ENCODE measurements around the gene BCAS1. TPM values are rescaled to one million over a fixed set of nuclear protein-coding genes. Genes with fewer than 3 reads are reported as not detected.

BCAS1 gene
- total RNA-seq, 2 donors from 2014 or later, result 2.1 TPM; not detected in 1

GRCh38 chr20:53942472-53942816, 128.0 kb downstream of the BCAS1 start:
- no peaks in the 10 kb centered on the region for H3K36me3 ChIP-seq (replicated peaks in 1 of 2; ENCODE audit: insufficient read depth in 1 of 2, low read depth in 2 of 2)
- H3K27me3 ChIP-seq, result no peaks in the 10 kb centered on the region
- H3K4me3 ChIP-seq, result no peak overlapping the region
- intact Hi-C loops (cut with DNase I), result no loop called here
- H3K27ac ChIP-seq, result no peak overlapping the region
- DNase-seq (no peak), ATAC-seq (no peak)
- H3K9me3 ChIP-seq, result no peaks in the 10 kb centered on the region
- peaks cover 13% of the 10 kb centered on the region for H3K4me1 ChIP-seq
- TF ChIP-seq CTCF (IDR thresholded peaks at IDR 0.05) (no peak), POLR2A (IDR thresholded peaks at IDR 0.05) (no peak)
- WGBS, 2 donors, result 69 to 75% methylated on average over 6 of the region's 6 CpGs

DNA sequence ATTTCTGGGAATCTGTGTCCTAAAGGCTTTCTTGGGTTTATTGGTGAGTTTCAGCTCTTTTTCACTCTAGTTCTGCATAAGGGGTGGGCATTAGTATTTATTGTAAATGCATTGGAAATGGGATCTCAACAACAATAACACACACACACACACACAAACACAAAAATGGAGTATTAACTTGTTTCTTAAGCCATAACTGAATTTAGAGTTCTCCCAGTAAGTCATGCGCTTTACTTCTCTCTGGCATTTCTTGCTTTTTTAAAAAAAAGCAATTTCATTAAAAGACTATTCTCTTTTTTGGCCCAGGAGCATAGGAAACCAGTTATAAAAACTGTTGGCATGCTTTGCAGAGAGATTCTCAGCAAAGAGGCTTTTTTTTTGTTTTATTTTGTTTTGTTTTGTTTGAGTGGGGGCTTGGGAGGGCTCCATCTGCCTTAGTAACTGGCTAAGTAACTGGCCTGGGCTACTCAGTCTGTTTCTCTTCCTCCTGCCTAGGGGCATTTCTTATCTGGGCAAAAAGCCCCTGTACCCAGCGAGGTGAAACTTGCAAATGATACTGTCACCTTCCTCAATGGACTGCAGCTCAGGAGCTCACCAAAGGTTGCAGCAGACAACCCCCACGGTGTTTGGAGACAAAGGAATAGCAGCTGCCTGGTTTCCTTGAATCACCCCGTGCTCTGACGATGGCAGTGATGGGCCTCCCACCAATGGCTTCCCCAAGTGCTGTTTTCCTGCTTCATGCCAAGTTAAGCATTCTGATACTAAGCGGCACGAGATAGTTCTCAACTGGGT, 128.5 kb downstream of the BCAS1 start:
- 62 to 65% methylated on average over 5 to 7 of the region's 7 CpGs for WGBS, 2 donors
- TF ChIP-seq CTCF (IDR thresholded peaks at IDR 0.05), result no peak
- no peak for TF ChIP-seq POLR2A (IDR thresholded peaks at IDR 0.05)
- no peak overlapping the region for H3K27ac ChIP-seq
- no peaks in the 10 kb centered on the region for H3K9me3 ChIP-seq
- ATAC-seq (no peak), DNase-seq (no peak)
- H3K27me3 ChIP-seq, result no peaks in the 10 kb centered on the region
- intact Hi-C loops (cut with DNase I), result no loop called here
- H3K4me3 ChIP-seq, result no peak overlapping the region
- H3K36me3 ChIP-seq (replicated peaks in 1 of 2; ENCODE audit: insufficient read depth in 1 of 2, low read depth in 2 of 2), result no peaks in the 10 kb centered on the region
- peaks cover 13% of the 10 kb centered on the region for H3K4me1 ChIP-seq

DNA sequence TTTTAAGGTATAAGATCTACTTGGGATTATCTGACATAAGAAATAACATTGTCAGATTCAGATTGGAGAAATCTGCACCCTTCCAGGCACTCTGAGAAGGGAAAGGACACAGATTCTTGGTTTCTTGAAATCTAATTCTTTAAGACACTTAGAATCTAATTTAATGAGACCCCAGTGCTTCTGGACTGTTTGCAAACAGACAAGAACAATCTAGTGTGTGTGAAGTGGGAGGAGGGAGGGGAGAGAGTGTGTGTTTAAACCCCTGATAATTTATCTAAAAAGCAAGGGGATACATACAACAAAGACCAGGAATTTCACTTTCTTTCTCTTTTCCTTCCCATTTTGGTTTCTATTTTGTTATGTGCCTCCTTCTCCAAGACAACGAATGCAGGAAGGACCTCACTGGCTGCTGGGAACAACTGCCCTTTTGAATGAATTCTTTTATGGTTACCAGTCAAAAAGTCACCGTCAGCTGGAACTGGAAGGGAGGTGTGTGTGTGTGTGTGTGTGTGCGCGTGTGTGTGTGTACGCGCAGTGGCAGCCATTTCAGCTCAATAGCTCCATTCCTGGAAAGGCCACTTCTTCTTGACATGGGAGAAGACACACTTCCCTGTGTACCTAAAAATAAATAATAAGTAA, 129.4 kb downstream of the BCAS1 start:
- Histone ChIP-seq H3K9me3 (no peaks in the 10 kb centered on the region), H3K4me1 (peaks cover 13% of the 10 kb centered on the region), H3K36me3 (replicated peaks in 1 of 2; ENCODE audit: insufficient read depth in 1 of 2, low read depth in 2 of 2) (no peaks in the 10 kb centered on the region), H3K27me3 (no peaks in the 10 kb centered on the region), H3K4me3 (no peak overlapping the region), H3K27ac (peak overlapping the region in 1 of 4 donors; percentile 8)
- ATAC-seq, result no peak
- no peak for TF ChIP-seq CTCF (IDR thresholded peaks at IDR 0.05)
- TF ChIP-seq POLR2A (IDR thresholded peaks at IDR 0.05), result no peak
- DNase-seq, result peak in 1 of 4 donors; percentile 39
- WGBS, 2 donors, result 52 to 61% methylated on average over 6 of the region's 6 CpGs
- intact Hi-C loops (cut with DNase I), result no loop called here

GRCh38 chr20:53940360-53940702, 130.1 kb downstream of the BCAS1 start:
- no peak for DNase-seq
- intact Hi-C loops (cut with DNase I), result no loop called here
- WGBS, 2 donors, result 42 to 47% methylated on average over 7 of the region's 7 CpGs
- no peaks in the 10 kb centered on the region for H3K36me3 ChIP-seq (replicated peaks in 1 of 2; ENCODE audit: insufficient read depth in 1 of 2, low read depth in 2 of 2)
- H3K27ac ChIP-seq, result peak overlapping the region in 1 of 4 donors; percentile 32
- H3K27me3 ChIP-seq, result no peaks in the 10 kb centered on the region
- TF ChIP-seq POLR2A (IDR thresholded peaks at IDR 0.05), result no peak
- TF ChIP-seq CTCF (IDR thresholded peaks at IDR 0.05), result no peak
- H3K9me3 ChIP-seq, result no peaks in the 10 kb centered on the region
- H3K4me3 ChIP-seq, result no peak overlapping the region
- ATAC-seq, result no peak
- peaks cover 13% of the 10 kb centered on the region for H3K4me1 ChIP-seq

Measured in body of pancreas (tissue), 4 donors.